C1 segment of cervical spinal cord (tissue), 14 donors: ENCODE results near the gene TRIM2.

Source experiments
- DNase-seq, 14 donors: peaks; one replicate each; lab custom pipeline; 2025; lab: John Stamatoyannopoulos, UW

TRIM2 gene

GRCh38 chr4:153273751-153274150 is 69.5 kb downstream of the TRIM2 start:
- DNase-seq, result no peak

GRCh38 chr4:153274967-153275366 is 70.7 kb downstream of the TRIM2 start:
- DNase-seq, result no peak

GRCh38 chr4:153275380-153276276 is 71.4 kb downstream of the TRIM2 start:
- peak in 1 of 14 donors; percentile 25 for DNase-seq

GRCh38 chr4:153276971-153277370 is 72.7 kb downstream of the TRIM2 start:
- peak in 5 of 14 donors; percentile 29 to 90 (median 36) for DNase-seq

- no peak for DNase-seq
Measured at GRCh38 chr4:153281476-153281875, 77.2 kb downstream of the TRIM2 start.

- DNase-seq, result no peak
Measured at GRCh38 chr4:153282023-153282422, 77.8 kb downstream of the TRIM2 start.

GRCh38 chr4:153283260-153283659 is 79.0 kb downstream of the TRIM2 start:
- no peak for DNase-seq

- no peak for DNase-seq
Measured at GRCh38 chr4:153290134-153290533, 85.9 kb downstream of the TRIM2 start.

GRCh38 chr4:153291562-153291961 is 87.3 kb downstream of the TRIM2 start:
- no peak for DNase-seq

- no peak for DNase-seq
Measured at GRCh38 chr4:153292897-153293741, 88.9 kb downstream of the TRIM2 start.

- DNase-seq, result no peak
Measured at GRCh38 chr4:153293742-153294057, 89.5 kb downstream of the TRIM2 start.

- DNase-seq, result no peak
Measured at GRCh38 chr4:153294631-153295030, 90.4 kb downstream of the TRIM2 start.

GRCh38 chr4:153295131-153295755 is 91.0 kb downstream of the TRIM2 start:
- no peak for DNase-seq

- DNase-seq, result no peak
Measured at GRCh38 chr4:153296040-153296823, 92.0 kb downstream of the TRIM2 start.

GRCh38 chr4:153297116-153297515 is 92.9 kb downstream of the TRIM2 start:
- DNase-seq, result no peak

GRCh38 chr4:153310793-153311192 is 106.5 kb downstream of the TRIM2 start:
- DNase-seq, result no peak

- no peak for DNase-seq
Measured at GRCh38 chr4:153314915-153315314, 110.7 kb downstream of the TRIM2 start.

GRCh38 chr4:153318696-153319320 is 114.6 kb downstream of the TRIM2 start:
- DNase-seq, result peak in 1 of 14 donors; percentile 11

- DNase-seq, result no peak
Measured at GRCh38 chr4:153322791-153323190, 118.5 kb downstream of the TRIM2 start.

- no peak for DNase-seq
Measured at GRCh38 chr4:153324046-153324445, 119.8 kb downstream of the TRIM2 start.

GRCh38 chr4:153325558-153325957 is 121.3 kb downstream of the TRIM2 start:
- DNase-seq, result no peak
